ENCODE results near the gene TNS1. TPM values are rescaled to one million over a fixed set of nuclear protein-coding genes. Genes with fewer than 3 reads are reported as not detected.

The TNS1 gene
- total and polyA plus RNA-seq, 9 of the 15 experiments (the other 6 are each of a cell fraction or from before 2014, with no cell fraction given): 0.13 to 2.7 (median 0.77) TPM

- Histone ChIP-seq H2AFZ (ENCODE audit: low read depth, low read length) (no peak overlapping the region), H3K9me3 (replicated peaks; ENCODE audit: control insufficient read depth, insufficient read depth, low read depth, low read length) (no peaks in the 10 kb centered on the region), H3K9me1 (ENCODE audit: control insufficient read depth, insufficient read depth, low read length) (no peaks in the 10 kb centered on the region), H3K4me1 (replicated peaks in 1 of 2; ENCODE audit: control insufficient read depth in 2 of 2, insufficient read depth in 2 of 2, low read length in 2 of 2) (no peaks in the 10 kb centered on the region), H3K27ac (ENCODE audit: extremely low read depth, low read depth, low read length) (no peak overlapping the region), H3K4me2 (ENCODE audit: insufficient read depth, low read length) (no peak overlapping the region), H3K36me3 (ENCODE audit: control insufficient read depth, insufficient read depth, low read length) (no peaks in the 10 kb centered on the region), H3K4me3 (no peak overlapping the region), H3K79me2 (ENCODE audit: control insufficient read depth, insufficient read depth, low read length) (no peaks in the 10 kb centered on the region), H4K20me1 (replicated peaks; ENCODE audit: control insufficient read depth, insufficient read depth, low read length) (no peaks in the 10 kb centered on the region), H3K27me3 (ENCODE audit: control insufficient read depth in 2 of 2, insufficient read depth in 2 of 2, low read length in 2 of 2) (peaks cover 0 to 15% of the 10 kb centered on the region in 2 experiments; a peak in 1 of 5 replicates), H3K9ac (ENCODE audit: insufficient read depth in 1 of 2, low read depth in 2 of 2, low read length in 2 of 2) (no peak overlapping the region)
- ChIA-PET CTCF (ENCODE audit: low intra/inter-chr PET ratio) (no interaction called here), POLR2A (no interaction called here)
- DNase-seq (ENCODE audit: extremely low read depth in 1 of 4, low spot score in 3 of 4) (no peak), FAIRE-seq (no peak), ATAC-seq (no peak)
- WGBS (ENCODE audit: insufficient coverage, low coverage, missing lambda C conversion rate): 6% methylated on average over 2 of the region's 2 CpGs
- in situ Hi-C loops (cut with MboI) (no loop called here), intact Hi-C loops (cut with micrococcal nuclease) (no loop called here)
- BruUV-seq (replicated peaks): no TSS peak
- no peak for TF ChIP-seq FOXA3 (CRISPR knock-in tag; conservative IDR thresholded peaks at IDR 0.05 in 1 of 2, IDR thresholded peaks at IDR 0.05 in 1 of 2)
- TF ChIP-seq FOXP1 (CRISPR knock-in tag; IDR thresholded peaks at IDR 0.05): no peak
- TF ChIP-seq ZBED1 (IDR thresholded peaks at IDR 0.05): no peak
- no peak for TF ChIP-seq ZC3H11A (IDR thresholded peaks at IDR 0.05; ENCODE audit: low read depth, low read length)
- no peak for TF ChIP-seq POU5F1 (IDR thresholded peaks at IDR 0.05; ENCODE audit: borderline replicate concordance, low read depth, low read length, partially characterized antibody)
- no peak for TF ChIP-seq WHSC1 (IDR thresholded peaks at IDR 0.05; ENCODE audit: low read length)
- no peak for TF ChIP-seq ELK3 (CRISPR knock-in tag; IDR thresholded peaks at IDR 0.05)
Observed at GRCh38 chr2:218028189-218028495, 25.3 kb upstream of the TNS1 start.

Data from K562 (cell line).